SK-N-SH (cell line): ENCODE data around the gene ZNF688. TPM values are rescaled to one million over a fixed set of nuclear protein-coding genes. Genes with fewer than 3 reads are reported as not detected.
A peak's percentile ranks its signal among the peaks of the same experiment; 100 is the strongest.

ENCODE experiments used
- CTCF ChIA-PET: fragments of 300-600, 350-600 bp; formaldehyde crosslinking; extraction: SDS; loops from one replicate; lab custom pipeline; 2021; lab: Yijun Ruan, JAX
- POLR2A ChIA-PET: fragments of 350-600 bp; sonication (Branson Sonifier 250); formaldehyde crosslinking; extraction: SDS; loops from one replicate; lab custom pipeline; 2020; ENCODE audit warnings: antibody characterized with exemption, inconsistent platforms; lab: Yijun Ruan, JAX
- DNase-seq: peaks from one replicate; pipeline ENCODE4 v3.0.0; 2012
- H2AFZ ChIP-seq: fragments of 200-600 bp; sonication (generic); 2 replicates; pipeline ENCODE4 v1.8.1; 2016; ENCODE audit warnings: antibody characterized with exemption, mild to moderate bottlenecking, low read depth
- H3F3A ChIP-seq: fragments of 200-600 bp; sonication (generic); replicated peaks from 2 replicates; pipeline ENCODE3; 2016; ENCODE audit warnings: antibody characterized with exemption, mild to moderate bottlenecking; ENCODE audit not compliant: insufficient read depth
- H3K27ac ChIP-seq, 2 experiments: fragments of 200-500 bp in 1 of 2; fragments of 200-600 bp in 1 of 2; sonication (Bioruptor generic) in 1 of 2; sonication (generic), shearing (Covaris generic) in 1 of 2; 2 replicates each; pipeline versions ENCODE4 v1.5.1 to v1.6.1; 2014 to 2016; ENCODE audit warnings: low read depth in 2 of 2, inconsistent platforms in 1 of 2, low read length in 1 of 2, mild to moderate bottlenecking in 1 of 2, mixed read lengths in 1 of 2
- H3K27me3 ChIP-seq: fragments of 200-600 bp; sonication (generic), shearing (Covaris generic); 2 replicates; pipeline ENCODE4 v1.6.1; 2016; ENCODE audit warnings: mixed run types; ENCODE audit not compliant: insufficient read depth
- H3K36me3 ChIP-seq, 2 experiments: fragments of 200-500 bp in 1 of 2; fragments of 200-600 bp in 1 of 2; sonication (Bioruptor generic) in 1 of 2; sonication (generic) in 1 of 2; replicated peaks in 1 of 2; 2 replicates each; pipeline versions ENCODE3 to v1.5.1; 2014 to 2016; ENCODE audit warnings: low read length in 1 of 2, mild to moderate bottlenecking in 1 of 2; ENCODE audit not compliant: insufficient read depth in 2 of 2, control insufficient read depth in 1 of 2
- H3K4me1 ChIP-seq, 2 experiments: fragments of 200-500 bp in 1 of 2; fragments of 200-600 bp in 1 of 2; sonication (Bioruptor generic) in 1 of 2; sonication (generic), shearing (Covaris generic) in 1 of 2; 2 replicates each; pipeline versions ENCODE4 v1.5.1 to v1.6.1; 2014 to 2016; ENCODE audit warnings: low read depth in 1 of 2, low read length in 1 of 2, mixed run types in 1 of 2; ENCODE audit not compliant: insufficient read depth in 2 of 2, control insufficient read depth in 1 of 2
- H3K4me2 ChIP-seq: fragments of 200-600 bp; sonication (generic), shearing (Covaris generic); 2 replicates; pipeline ENCODE4 v1.6.1; 2017; ENCODE audit warnings: mixed run types
- H3K4me3 ChIP-seq, 2 experiments: fragments of 200-500 bp in 1 of 2; fragments of 200-600 bp in 1 of 2; sonication (Bioruptor generic) in 1 of 2; sonication (generic), shearing (Covaris generic) in 1 of 2; 2 replicates each; pipeline versions ENCODE4 v1.5.1 to v1.8.1; 2014 to 2016; ENCODE audit warnings: low read depth in 2 of 2, inconsistent platforms in 1 of 2, low read length in 1 of 2, mild to moderate bottlenecking in 1 of 2, mixed read lengths in 1 of 2, moderate library complexity in 1 of 2
- H3K79me2 ChIP-seq: fragments of 200-600 bp; sonication (generic); 2 replicates; pipeline ENCODE4 v1.8.1; 2017; ENCODE audit warnings: mild to moderate bottlenecking; ENCODE audit not compliant: insufficient read depth
- H3K9ac ChIP-seq: fragments of 200-600 bp; sonication (generic); 2 replicates; pipeline ENCODE4 v1.6.1; 2017; ENCODE audit warnings: mixed run types
- H3K9me2 ChIP-seq: fragments of 200-600 bp; sonication (generic); 2 replicates; pipeline ENCODE4 v1.6.1; 2017; ENCODE audit warnings: mixed run types
- H3K9me3 ChIP-seq: fragments of 200-600 bp; sonication (generic); 2 replicates; pipeline ENCODE4 v1.6.1; 2017; ENCODE audit warnings: mixed run types, mild to moderate bottlenecking, moderate library complexity
- H4K20me1 ChIP-seq: fragments of 200-600 bp; sonication (generic); 2 replicates; pipeline ENCODE4 v1.6.1; 2017; ENCODE audit warnings: mild to moderate bottlenecking, mixed run types; ENCODE audit not compliant: insufficient read depth
- ELF1 ChIP-seq: IDR thresholded peaks from 2 replicates; pipeline ENCODE4 v1.4.0; 2012
- FOSL2 ChIP-seq: IDR thresholded peaks from 2 replicates; pipeline ENCODE4 v1.4.0; 2012; ENCODE audit warnings: low read depth, mild to moderate bottlenecking, moderate library complexity, borderline replicate concordance
- FOXM1 ChIP-seq: IDR thresholded peaks from 2 replicates; pipeline ENCODE4 v1.4.0; 2012; ENCODE audit warnings: low read depth, mild to moderate bottlenecking
- GATA2 ChIP-seq: sonication (generic); formaldehyde crosslinking; IDR thresholded peaks from 2 replicates; pipeline ENCODE4 v1.5.0; 2020; ENCODE audit warnings: mild to moderate bottlenecking, missing genetic modification reagents
- IRF3 ChIP-seq: fragments of 150-350 bp; IDR thresholded peaks from 2 replicates; pipeline ENCODE4 v1.6.1; 2016; ENCODE audit warnings: mild to moderate bottlenecking, low read depth, low read length
- MAX ChIP-seq: IDR thresholded peaks from 2 replicates; pipeline ENCODE4 v1.4.0; 2012; ENCODE audit warnings: low read depth
- MEF2A ChIP-seq: IDR thresholded peaks from 2 replicates; pipeline ENCODE4 v1.4.0; 2012; ENCODE audit warnings: low read depth, borderline replicate concordance
- MXI1 ChIP-seq: IDR thresholded peaks from 2 replicates; pipeline ENCODE4 v1.6.1; 2012; ENCODE audit warnings: mild to moderate bottlenecking, low read depth, low read length, improper control_type of control experiment
- NFIC ChIP-seq: IDR thresholded peaks from 2 replicates; pipeline ENCODE4 v1.4.0; 2012; ENCODE audit warnings: borderline replicate concordance
- POLR2AphosphoS5 ChIP-seq: IDR thresholded peaks from 2 replicates; pipeline ENCODE4 v1.6.1; 2012; ENCODE audit warnings: low read depth, low read length
- RAD21 ChIP-seq: IDR thresholded peaks from 2 replicates; pipeline ENCODE4 v1.6.1; 2012; ENCODE audit warnings: mild to moderate bottlenecking, low read length
- RXRA ChIP-seq: IDR thresholded peaks from 2 replicates; pipeline ENCODE4 v1.4.0; 2012; ENCODE audit warnings: low read depth, mild to moderate bottlenecking, borderline replicate concordance
- SMC3 ChIP-seq: IDR thresholded peaks from 2 replicates; pipeline ENCODE4 v1.6.1; 2012; ENCODE audit warnings: low read depth, low read length, improper control_type of control experiment
- TCF12 ChIP-seq: IDR thresholded peaks from 2 replicates; pipeline ENCODE4 v1.4.0; 2012
- TEAD4 ChIP-seq: IDR thresholded peaks from 2 replicates; pipeline ENCODE4 v1.4.0; 2012; ENCODE audit warnings: mild to moderate bottlenecking, borderline replicate concordance; ENCODE audit not compliant: insufficient read depth
- USF1 ChIP-seq: IDR thresholded peaks from 2 replicates; pipeline ENCODE4 v1.4.0; 2012; ENCODE audit warnings: low read depth, borderline replicate concordance
- USF2 ChIP-seq: fragments of 150-350 bp; IDR thresholded peaks from 2 replicates; pipeline ENCODE4 v1.6.1; 2017; ENCODE audit warnings: antibody characterized with exemption, low read length, low read depth, borderline replicate concordance
- YY1 ChIP-seq: IDR thresholded peaks from 2 replicates; pipeline ENCODE4 v1.4.0; 2012; ENCODE audit warnings: low read depth, mild to moderate bottlenecking
- ZBTB33 ChIP-seq: IDR thresholded peaks from 2 replicates; pipeline ENCODE4 v1.4.0; 2012; ENCODE audit warnings: low read depth, borderline replicate concordance
- WGBS: methylation state at CpG from one replicate; pipeline ENCODE4 v1.1.6; 2017; ENCODE audit warnings: low lambda C conversion rate; 5-methylcytosine and 5-hydroxymethylcytosine counted together
- polyA plus RNA-seq, 3 experiments: library from polyadenylated mRNA; depleted of rRNA; stranded (reverse); fragments of >200 nt; gene quantifications; 2 replicates each; pipeline ENCODE4 v1.2.3, GENCODE V29; 2012

ZNF688 gene
- polyA plus RNA-seq, 1 of the 3 experiments (the other 2 are of a cell fraction), result 13.4 TPM

GRCh38 chr16:30533748-30534367 is 37.7 kb downstream of the ZNF688 start:
- ChIA-PET POLR2A (interaction anchor here (0.6 to 2.8 kb wide), 4 partner anchors 23 to 124 kb away, joined by 3 to 47 read pairs (median 10); partner anchors contain the start of genes ZNF688 and ZNF764), CTCF (interaction anchor here (1.3 to 2.6 kb wide), 4 partner anchors 23 to 104 kb away, joined by 3 to 19 read pairs (median 4); partner anchors contain the start of gene DCTPP1)
- DNase-seq, result peak; percentile 50
- peak overlapping the region; percentile 65 to 68 for H3K4me3 ChIP-seq
- H3K4me1 ChIP-seq, result peaks cover 8 to 17% of the 10 kb centered on the region in 2 experiments; a peak in 3 of 4 replicates
- no peaks in the 10 kb centered on the region for H4K20me1 ChIP-seq
- H3K36me3 ChIP-seq, result peaks cover 10 to 14% of the 10 kb centered on the region in 2 experiments
- TF ChIP-seq TCF12 (no peak), RXRA (no peak), GATA2 (no peak), USF2 (no peak)
- TF ChIP-seq, all 33 proteins: peak for 0
- Histone ChIP-seq H3K27me3 (no peaks in the 10 kb centered on the region), H3K27ac (peak overlapping the region; percentile 81 to 86), H3K4me2 (peak overlapping the region; percentile 83), H2AFZ (peak overlapping the region; percentile 94), H3K79me2 (peaks cover 16% of the 10 kb centered on the region), H3F3A (peaks cover 7% of the 10 kb centered on the region), H3K9ac (peak overlapping the region; percentile 89), H3K9me2 (no peaks in the 10 kb centered on the region), H3K9me3 (no peaks in the 10 kb centered on the region)
- WGBS, result 31% methylated on average over 24 of the region's 29 CpGs

- H3K9me2 ChIP-seq, result no peaks in the 10 kb centered on the region
- H3K9me3 ChIP-seq, result no peaks in the 10 kb centered on the region
- H3K4me3 ChIP-seq, result no peak overlapping the region
- H2AFZ ChIP-seq, result no peak overlapping the region
- no peak overlapping the region for H3K27ac ChIP-seq
- no peaks in the 10 kb centered on the region for H4K20me1 ChIP-seq
- no peak for TF ChIP-seq POLR2AphosphoS5
- no peak for TF ChIP-seq RAD21
- TF ChIP-seq FOSL2, result no peak
- no peak for TF ChIP-seq YY1
- no peak for TF ChIP-seq USF1
- TF ChIP-seq MAX, result no peak
- TF ChIP-seq TEAD4, result no peak
- no peak for TF ChIP-seq SMC3
- TF ChIP-seq TCF12, result no peak
- no peak for TF ChIP-seq ZBTB33
- no peak for TF ChIP-seq NFIC
- TF ChIP-seq ELF1, result no peak
- TF ChIP-seq MEF2A, result no peak
- no peak for TF ChIP-seq IRF3
- TF ChIP-seq FOXM1, result no peak
- TF ChIP-seq MXI1, result no peak
- TF ChIP-seq, all 33 proteins: peak for 0
- 93% methylated on average over 11 of the region's 11 CpGs for whole genome bisulfite sequencing
- ChIA-PET POLR2A (no interaction called here), CTCF (interaction anchor here (0.9 to 1.4 kb wide), 3 partner anchors 24 to 103 kb away, joined by 3 to 4 read pairs (median 3); partner anchors contain the start of gene DCTPP1)
- H3F3A ChIP-seq, result peaks cover 7% of the 10 kb centered on the region
- no peaks in the 10 kb centered on the region for H3K27me3 ChIP-seq
- peaks cover 16% of the 10 kb centered on the region for H3K79me2 ChIP-seq
- DNase-seq, result no peak
- 0 out of 2 replicates have a peak overlapping the region, but pooled peaks have one; percentile 83 for H3K4me2 ChIP-seq
- H3K9ac ChIP-seq, result no peak overlapping the region
- H3K4me1 ChIP-seq, result peaks cover 8 to 18% of the 10 kb centered on the region in 2 experiments; a peak in 3 of 4 replicates
- peaks cover 10 to 14% of the 10 kb centered on the region in 2 experiments for H3K36me3 ChIP-seq
Measured at GRCh38 chr16:30533146-30533522, 38.4 kb downstream of the ZNF688 start.
